Peyer's patch (tissue), 4 donors: ENCODE measurements around the gene CFAP20DC.

ENCODE experiments used
- CTCF ChIP-seq, 6 experiments: fragments of 450-650 bp in 4 of 6; fragments of 200-600 bp in 2 of 6; sonication (generic) in 1 of 6; IDR thresholded peaks; one replicate each; pipeline ENCODE4 v1.5.1; 2017 to 2019; ENCODE audit warnings: antibody characterized with exemption in 6 of 6, mild to moderate bottlenecking in 3 of 6, moderate library complexity in 1 of 6
- POLR2A ChIP-seq, 2 donors: fragments of 450-650 bp; IDR thresholded peaks; one replicate each; pipeline ENCODE4 v1.5.1; 2017; ENCODE audit warnings: antibody characterized with exemption in 2 of 2, mild to moderate bottlenecking in 2 of 2, moderate library complexity in 2 of 2

- TF ChIP-seq POLR2A (IDR thresholded peaks at IDR 0.05) = no peak
- no peak for TF ChIP-seq CTCF (IDR thresholded peaks at IDR 0.05)
Observed at GRCh38 chr3:58789385-58789784, 260.4 kb downstream of the CFAP20DC start.
